ENCODE data around the gene CD247. TPM values are rescaled to one million over a fixed set of nuclear protein-coding genes. Genes with fewer than 3 reads are reported as not detected.

CD247 gene
- total and polyA plus RNA-seq, 2 of the 4 experiments (the other 2 are of a cell fraction): not detected

DNA sequence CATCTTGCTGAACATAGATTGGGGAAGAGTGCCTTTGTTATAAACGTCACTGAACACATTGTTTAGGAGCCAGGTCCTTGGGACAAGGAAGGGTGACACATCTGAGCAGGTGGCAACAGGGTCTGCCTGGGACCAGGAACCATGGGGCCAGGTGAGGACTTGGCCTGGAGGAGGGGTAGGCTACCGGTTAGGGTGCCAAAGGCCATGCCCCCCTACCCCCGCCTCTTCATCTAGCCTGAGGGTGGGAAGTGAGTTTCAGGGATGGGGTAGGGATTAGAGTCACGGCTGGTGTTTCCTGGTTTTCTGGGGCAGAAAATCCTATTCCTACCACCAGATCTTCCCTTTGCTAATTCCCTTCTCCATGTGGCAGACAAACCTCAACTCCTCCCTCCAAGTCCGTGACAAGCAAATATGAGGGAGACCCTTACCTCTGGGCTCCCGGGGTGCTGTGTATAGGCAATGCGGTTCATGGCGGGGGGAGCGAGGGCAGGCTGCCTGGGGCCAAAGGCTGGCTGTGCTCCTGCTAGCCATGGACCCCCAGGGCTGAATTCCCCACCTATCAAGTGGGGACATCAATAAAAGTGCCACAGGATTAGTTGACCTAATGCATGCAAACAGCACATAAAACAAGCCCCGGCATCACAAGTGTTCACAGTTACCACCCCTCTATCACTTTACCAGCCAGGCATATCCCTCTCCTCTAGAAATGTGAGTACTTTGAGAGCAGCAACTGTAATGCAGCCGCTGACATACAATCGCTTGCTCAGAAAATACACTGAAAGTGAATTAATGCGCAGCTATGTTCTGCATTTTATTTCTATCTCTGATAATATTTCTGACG lies 14.5 kb downstream of the CD247 start:
- BruUV-seq (replicated peaks): no TSS peak
- H3K36me3 ChIP-seq (ENCODE audit: control insufficient read depth, insufficient read depth, low read length): no peaks in the 10 kb centered on the region
- H3K4me3 ChIP-seq (ENCODE audit: insufficient read depth, low read depth, low read length): no peak overlapping the region
- H2BK120ac ChIP-seq (ENCODE audit: low read depth, low read length): no peak overlapping the region
- no peak overlapping the region for H3K18ac ChIP-seq (ENCODE audit: low read depth, low read length)
- H3K9me1 ChIP-seq (ENCODE audit: insufficient read depth, low read length): no peaks in the 10 kb centered on the region
- H4K91ac ChIP-seq (ENCODE audit: insufficient read depth, low read depth, low read length): no peak overlapping the region
- no peaks in the 10 kb centered on the region for H3K9me3 ChIP-seq (ENCODE audit: control insufficient read depth, insufficient read depth, low read length)
- DNase-seq: no peak
- no peak overlapping the region for H2AFZ ChIP-seq (replicated peaks; ENCODE audit: low read length, poor library complexity)
- H2BK20ac ChIP-seq (ENCODE audit: low read depth, low read length): no peak overlapping the region
- H2AK9ac ChIP-seq (replicated peaks; ENCODE audit: low read depth, low read length, poor library complexity): no peak overlapping the region
- ChIA-PET POLR2A (ENCODE audit: unreplicated experiment) (no interaction called here), CTCF (no interaction called here)
- WGBS, 2 experiments (ENCODE audit: extremely low coverage in 2 of 2, insufficient read length in 1 of 2): 17% methylated on average over 2 of the region's 14 CpGs; no CpG with 5 or more reads in 1 of the 2 experiments
- H3K56ac ChIP-seq (ENCODE audit: extremely low read depth, insufficient read depth, low read length): no peak overlapping the region
- no peaks in the 10 kb centered on the region for H4K20me1 ChIP-seq (ENCODE audit: insufficient read depth, low read length)
- intact Hi-C loops (cut with micrococcal nuclease): no loop called here
- H3K9ac ChIP-seq (ENCODE audit: low read depth, low read length): no peak overlapping the region
- no peak overlapping the region for H3K27ac ChIP-seq (ENCODE audit: insufficient read depth, low read length)
- no peak overlapping the region for H3K14ac ChIP-seq (replicated peaks; ENCODE audit: low read depth, low read length)
- H3K27me3 ChIP-seq (ENCODE audit: control insufficient read depth, insufficient read depth, low read length): peaks cover 27% of the 10 kb centered on the region
- H3K79me1 ChIP-seq (ENCODE audit: low read depth in 1 of 2, low read length in 2 of 2): no peaks in the 10 kb centered on the region
- no peak overlapping the region for H2AK5ac ChIP-seq (ENCODE audit: low read depth, low read length)
- no peak for ATAC-seq (ENCODE audit: low read depth)
- H4K5ac ChIP-seq (ENCODE audit: low read depth, low read length): no peak overlapping the region
- H2BK15ac ChIP-seq (ENCODE audit: low read depth, low read length): no peak overlapping the region
- H3K4me1 ChIP-seq (ENCODE audit: control insufficient read depth, insufficient read depth, low read length): no peaks in the 10 kb centered on the region
- TF ChIP-seq, protein P1, sequence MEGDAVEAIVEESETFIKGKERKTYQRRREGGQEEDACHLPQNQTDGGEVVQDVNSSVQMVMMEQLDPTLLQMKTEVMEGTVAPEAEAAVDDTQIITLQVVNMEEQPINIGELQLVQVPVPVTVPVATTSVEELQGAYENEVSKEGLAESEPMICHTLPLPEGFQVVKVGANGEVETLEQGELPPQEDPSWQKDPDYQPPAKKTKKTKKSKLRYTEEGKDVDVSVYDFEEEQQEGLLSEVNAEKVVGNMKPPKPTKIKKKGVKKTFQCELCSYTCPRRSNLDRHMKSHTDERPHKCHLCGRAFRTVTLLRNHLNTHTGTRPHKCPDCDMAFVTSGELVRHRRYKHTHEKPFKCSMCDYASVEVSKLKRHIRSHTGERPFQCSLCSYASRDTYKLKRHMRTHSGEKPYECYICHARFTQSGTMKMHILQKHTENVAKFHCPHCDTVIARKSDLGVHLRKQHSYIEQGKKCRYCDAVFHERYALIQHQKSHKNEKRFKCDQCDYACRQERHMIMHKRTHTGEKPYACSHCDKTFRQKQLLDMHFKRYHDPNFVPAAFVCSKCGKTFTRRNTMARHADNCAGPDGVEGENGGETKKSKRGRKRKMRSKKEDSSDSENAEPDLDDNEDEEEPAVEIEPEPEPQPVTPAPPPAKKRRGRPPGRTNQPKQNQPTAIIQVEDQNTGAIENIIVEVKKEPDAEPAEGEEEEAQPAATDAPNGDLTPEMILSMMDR (conservative IDR thresholded peaks at IDR 0.05; ENCODE audit: low read depth, low read length): no peak
- no peak for TF ChIP-seq POLR2A (IDR thresholded peaks at IDR 0.05; ENCODE audit: low read depth, low read length)
- no peak for TF ChIP-seq CEBPB (IDR thresholded peaks at IDR 0.05; ENCODE audit: low read depth, low read length)
- TF ChIP-seq NFE2L2 (IDR thresholded peaks at IDR 0.05; ENCODE audit: low read depth, low read length): no peak
- no peak overlapping the region for H2BK5ac ChIP-seq (ENCODE audit: low read depth, low read length, poor library complexity, severe bottlenecking)
- dilution Hi-C loops (cut with HindIII; ENCODE audit: low sequenced_read_pairs, unreplicated experiment): no loop called here
- no peak overlapping the region for H3K4me2 ChIP-seq (ENCODE audit: low read depth, low read length)
- in situ Hi-C loops (cut with MboI; ENCODE audit: low sequenced_read_pairs): no loop called here
- H3K4ac ChIP-seq (ENCODE audit: low read depth, low read length): no peak overlapping the region
- H3K23ac ChIP-seq (ENCODE audit: low read depth, low read length): no peak overlapping the region
- no peak overlapping the region for H4K8ac ChIP-seq (ENCODE audit: low read depth in 2 of 2, low read length in 2 of 2)
